HG03196 (cell line): ENCODE results near the gene ATP5ME.

Experiments used
- ATAC-seq: cut with Tn5 transposase; IDR thresholded peaks from one replicate; pipeline ENCODE4 v1.9.1; 2021; ENCODE audit not compliant: unreplicated experiment

Gene ATP5ME

GRCh38 chr4:622996-623913 lies 50.8 kb downstream of the ATP5ME start:
- no peak for ATAC-seq
